ENCODE data around the gene TBX15.
A peak's percentile ranks its signal among the peaks of the same experiment; 100 is the strongest.

The TBX15 gene

GRCh38 chr1:119001181-119002027 lies 13.3 kb upstream of the TBX15 start:
- DNase-seq (ENCODE audit: low read depth) = no peak

DNA sequence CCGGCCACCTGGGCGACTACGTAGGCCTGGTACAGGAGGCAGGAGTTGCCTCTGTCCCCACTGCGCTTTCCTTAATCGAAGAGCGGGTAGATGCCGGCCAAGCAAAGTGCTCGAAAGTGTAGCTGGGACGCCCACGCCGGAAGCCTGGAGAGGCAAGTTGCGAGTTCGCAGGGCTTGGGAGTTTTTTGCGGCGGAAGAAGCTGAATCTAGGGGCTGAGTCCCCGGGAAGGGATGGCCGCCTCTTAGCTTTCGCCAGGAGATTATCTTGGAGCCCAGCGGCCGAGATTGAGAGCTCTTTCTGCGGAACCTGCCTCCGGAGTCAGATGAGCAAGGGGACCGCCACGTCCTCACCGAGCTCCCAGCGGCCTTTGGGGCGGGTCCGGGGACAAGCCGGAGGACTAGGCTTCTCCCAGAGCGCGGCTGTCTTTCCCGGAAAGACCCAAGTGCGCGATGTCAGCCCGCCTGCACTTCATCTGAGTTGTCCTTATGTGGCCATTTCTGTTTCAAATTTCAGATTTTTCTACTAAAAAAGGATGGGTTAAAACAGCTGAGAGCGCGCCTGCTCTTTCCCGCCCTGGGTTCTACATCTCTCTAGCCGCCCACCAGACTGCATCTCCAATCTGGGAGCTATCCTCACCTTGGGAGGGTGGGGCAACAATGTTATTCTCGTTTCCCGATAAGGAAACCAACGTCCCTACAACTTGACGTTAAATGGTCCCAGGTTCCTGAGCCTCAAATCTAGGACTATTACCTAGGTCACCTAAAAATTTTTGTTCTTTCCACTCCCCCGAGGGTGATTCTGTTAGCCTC lies 12.4 kb upstream of the TBX15 start:
- no peak for DNase-seq (ENCODE audit: low read depth)

DNA sequence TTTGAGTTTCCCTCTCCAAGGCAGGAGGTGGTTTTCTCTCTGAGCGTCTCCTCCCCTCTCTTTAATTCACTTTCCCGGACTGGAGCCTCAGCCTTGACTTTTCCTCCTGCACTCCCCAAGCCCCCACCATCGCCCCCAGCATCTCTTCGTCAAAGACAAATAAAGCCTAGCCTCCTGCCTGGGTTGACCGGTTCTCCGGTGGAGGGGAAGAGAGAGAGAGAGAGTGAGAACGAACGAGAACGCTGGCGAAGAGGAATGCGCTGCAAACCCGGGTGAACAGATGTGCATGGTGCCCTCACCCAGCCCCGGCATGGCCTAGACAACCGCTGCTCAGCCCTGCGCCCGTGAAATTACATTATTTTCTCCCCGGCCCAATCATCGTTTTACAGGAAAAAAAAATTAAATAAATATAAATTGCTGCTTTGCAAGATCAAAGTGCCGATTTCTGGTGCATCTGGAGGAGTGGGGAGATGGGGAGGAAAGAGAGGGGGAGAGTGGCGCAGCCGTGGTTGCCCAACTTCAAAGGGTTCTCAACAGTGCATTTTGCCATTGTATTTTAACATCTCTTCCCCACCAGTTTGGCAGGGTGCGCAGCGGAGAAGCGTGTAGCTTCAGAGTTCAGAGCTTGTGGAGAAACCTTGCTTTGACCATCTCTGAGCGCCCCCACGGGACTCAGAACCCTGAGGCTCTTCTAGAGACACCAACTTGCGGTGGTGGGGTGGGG lies 11.4 kb upstream of the TBX15 start:
- DNase-seq (ENCODE audit: low read depth) = no peak

DNA sequence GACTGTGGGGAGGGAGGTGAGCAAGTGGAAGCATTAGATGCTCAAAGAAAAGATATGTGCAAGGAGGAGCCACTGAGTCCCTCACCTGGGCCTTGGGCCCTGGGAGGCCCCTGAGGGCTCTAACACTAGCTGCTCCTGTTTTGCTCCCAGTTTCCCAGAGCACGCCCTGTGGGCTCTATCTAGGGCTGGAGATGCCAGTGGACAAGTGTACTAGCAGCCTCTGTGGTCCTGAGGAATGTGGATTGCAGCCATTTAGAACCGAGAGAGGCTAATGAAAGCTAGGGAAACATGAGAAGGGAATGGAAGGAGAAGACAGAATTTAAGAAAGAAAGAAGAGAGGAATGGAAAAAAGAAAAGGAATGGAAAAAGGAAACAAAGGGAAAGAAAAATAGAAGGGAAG lies 10.0 kb upstream of the TBX15 start:
- no peak for DNase-seq (ENCODE audit: low read depth)

- no peak for DNase-seq (ENCODE audit: low read depth)
Observed at GRCh38 chr1:118997225-118997624, 9.1 kb upstream of the TBX15 start.

- no peak for DNase-seq (ENCODE audit: low read depth)
Observed at GRCh38 chr1:118995312-118996016, 7.3 kb upstream of the TBX15 start.

GRCh38 chr1:118993700-118994026 lies 5.5 kb upstream of the TBX15 start:
- DNase-seq (ENCODE audit: low read depth) = no peak

- DNase-seq (ENCODE audit: low read depth) = no peak
Observed at GRCh38 chr1:118992868-118993699, 4.9 kb upstream of the TBX15 start.

DNA sequence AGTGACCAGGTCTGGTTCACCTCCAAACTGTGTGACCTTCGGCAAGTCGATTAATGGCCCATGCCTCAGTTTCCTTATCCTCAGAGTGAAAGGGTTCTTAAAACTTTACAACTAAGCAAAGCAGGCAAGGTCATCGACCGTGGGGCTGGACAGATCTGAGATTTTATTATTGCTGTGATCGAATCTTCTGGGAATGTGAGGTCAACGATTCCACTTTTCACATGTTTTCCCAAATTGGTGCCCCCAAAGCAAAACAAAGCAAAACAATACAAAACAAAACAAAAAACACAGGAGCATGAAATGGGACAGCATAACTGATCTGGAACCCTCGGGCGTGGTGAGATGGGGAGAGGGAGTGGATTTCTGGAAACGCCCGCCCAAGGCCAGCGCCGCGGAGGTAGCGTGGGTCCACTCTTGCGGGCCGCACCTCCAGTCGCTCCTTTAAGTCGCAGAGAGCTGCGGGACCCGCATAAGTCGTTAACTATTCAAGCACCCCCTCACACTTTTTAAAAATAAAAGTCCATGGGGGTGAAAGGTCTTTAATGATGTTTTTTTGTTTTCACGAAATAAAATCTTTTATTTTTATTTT lies 4.2 kb upstream of the TBX15 start:
- DNase-seq (ENCODE audit: low read depth) = no peak

GRCh38 chr1:118991448-118991847 lies 3.3 kb upstream of the TBX15 start:
- no peak for DNase-seq (ENCODE audit: low read depth)

GRCh38 chr1:118990513-118991152 lies 2.5 kb upstream of the TBX15 start:
- peak; percentile 39 for DNase-seq (ENCODE audit: low read depth)

- DNase-seq (ENCODE audit: low read depth) = peak; percentile 80
Observed at GRCh38 chr1:118989878-118990378, 1.8 kb upstream of the TBX15 start.

GRCh38 chr1:118989006-118989815 lies 1.1 kb upstream of the TBX15 start:
- peak; percentile 44 for DNase-seq (ENCODE audit: low read depth)

DNA sequence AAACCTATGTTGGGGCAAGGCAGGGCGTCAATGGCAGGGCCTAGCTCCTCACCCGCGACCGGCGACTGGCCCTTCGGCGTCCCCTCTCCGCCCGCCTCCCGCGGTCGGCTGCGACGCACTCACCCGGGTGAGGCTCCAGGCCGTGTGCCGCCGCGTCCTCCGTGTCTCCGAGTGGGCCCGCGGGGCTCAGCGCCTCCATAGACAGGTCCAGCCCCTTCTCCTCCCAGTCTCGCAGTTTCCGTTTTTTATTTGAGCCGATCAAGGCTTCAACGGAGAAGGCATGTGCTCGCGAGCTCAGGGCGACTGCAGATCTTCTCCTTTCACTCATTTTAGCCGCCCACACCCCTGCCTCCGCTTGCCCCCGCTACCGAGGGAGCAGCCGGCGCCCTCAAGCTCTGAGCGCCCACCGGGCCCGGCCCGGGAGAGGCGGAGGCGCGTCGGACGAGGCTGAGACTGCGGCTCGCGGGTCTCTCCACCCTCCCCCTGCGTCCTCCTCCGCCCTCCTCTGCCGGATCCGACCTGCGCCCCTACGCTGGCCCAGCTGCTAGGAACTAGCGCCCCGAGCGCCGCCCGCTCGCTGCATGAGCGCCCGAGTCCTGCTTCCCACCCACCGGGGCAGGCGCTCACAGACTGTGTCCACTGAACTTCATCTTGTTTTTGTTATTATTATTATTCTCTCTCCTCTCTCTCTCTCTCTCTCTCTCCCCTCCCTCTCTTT lies 516 bp downstream of the TBX15 start:
- DNase-seq (ENCODE audit: low read depth) = no peak

GRCh38 chr1:118986555-118987467 lies 1.3 kb downstream of the TBX15 start:
- DNase-seq (ENCODE audit: low read depth) = no peak

GRCh38 chr1:118985640-118986554 lies 2.2 kb downstream of the TBX15 start:
- DNase-seq (ENCODE audit: low read depth) = peak; percentile 34
